GM12873 (cell line): ENCODE results near the gene PLA2G6.

ENCODE experiments used
- TF ChIP-seq, protein P1 (sequence below): IDR thresholded peaks from 2 replicates; pipeline ENCODE4 v1.5.1; 2012; ENCODE audit warnings: low read depth, mild to moderate bottlenecking, moderate library complexity, low read length, control low read depth; ENCODE audit not compliant: insufficient read depth; ENCODE audit errors: missing control alignments

The PLA2G6 gene

DNA sequence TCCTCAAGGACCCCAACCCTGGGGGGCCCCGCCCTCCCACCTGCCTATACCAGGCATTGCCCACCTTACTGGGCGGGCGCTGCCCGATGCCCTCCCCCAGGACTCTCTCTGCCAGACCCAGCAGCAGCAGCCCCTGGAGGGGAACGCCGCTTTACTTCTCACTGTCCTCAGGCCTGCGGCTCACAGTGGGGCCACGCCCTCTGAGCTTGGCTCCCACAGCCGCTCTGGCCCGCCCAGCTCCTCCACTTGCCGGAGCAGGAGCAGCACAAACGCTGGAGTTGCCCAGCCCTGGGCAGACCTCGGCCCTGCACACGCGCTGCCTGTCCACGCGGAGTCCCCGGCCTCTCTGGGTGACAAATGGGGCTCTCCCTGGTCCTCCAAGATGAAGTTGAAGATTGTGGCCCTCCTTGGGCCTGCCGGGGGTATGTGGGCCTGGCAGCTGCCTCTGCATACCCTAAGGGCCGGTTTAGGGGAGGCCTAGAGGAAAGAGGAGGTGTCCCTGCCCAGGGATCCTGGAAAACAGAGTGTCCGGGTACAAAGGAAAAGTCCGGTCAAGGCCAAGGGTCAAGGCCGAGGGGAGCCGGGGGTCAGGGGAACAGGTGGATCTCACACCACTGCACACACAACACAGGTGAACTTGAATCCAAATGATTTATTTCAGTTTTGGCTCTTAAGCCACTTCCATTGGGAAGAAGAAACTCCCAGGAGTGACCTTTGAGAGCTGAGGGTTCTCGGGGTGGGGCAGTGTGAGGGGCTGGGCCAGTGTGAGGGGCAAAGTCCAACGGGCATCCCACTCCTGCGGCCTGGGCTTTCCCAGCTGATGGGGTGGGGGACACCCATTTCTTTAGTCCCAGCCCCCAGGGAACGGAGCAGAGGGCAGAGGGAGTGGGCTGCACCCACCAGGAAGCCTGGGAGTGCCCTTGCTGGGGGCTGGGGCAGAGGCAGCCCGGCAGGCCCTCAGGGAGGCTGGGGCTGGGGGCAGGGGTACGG, 70.5 kb downstream of the PLA2G6 start:
- TF ChIP-seq, protein P1, sequence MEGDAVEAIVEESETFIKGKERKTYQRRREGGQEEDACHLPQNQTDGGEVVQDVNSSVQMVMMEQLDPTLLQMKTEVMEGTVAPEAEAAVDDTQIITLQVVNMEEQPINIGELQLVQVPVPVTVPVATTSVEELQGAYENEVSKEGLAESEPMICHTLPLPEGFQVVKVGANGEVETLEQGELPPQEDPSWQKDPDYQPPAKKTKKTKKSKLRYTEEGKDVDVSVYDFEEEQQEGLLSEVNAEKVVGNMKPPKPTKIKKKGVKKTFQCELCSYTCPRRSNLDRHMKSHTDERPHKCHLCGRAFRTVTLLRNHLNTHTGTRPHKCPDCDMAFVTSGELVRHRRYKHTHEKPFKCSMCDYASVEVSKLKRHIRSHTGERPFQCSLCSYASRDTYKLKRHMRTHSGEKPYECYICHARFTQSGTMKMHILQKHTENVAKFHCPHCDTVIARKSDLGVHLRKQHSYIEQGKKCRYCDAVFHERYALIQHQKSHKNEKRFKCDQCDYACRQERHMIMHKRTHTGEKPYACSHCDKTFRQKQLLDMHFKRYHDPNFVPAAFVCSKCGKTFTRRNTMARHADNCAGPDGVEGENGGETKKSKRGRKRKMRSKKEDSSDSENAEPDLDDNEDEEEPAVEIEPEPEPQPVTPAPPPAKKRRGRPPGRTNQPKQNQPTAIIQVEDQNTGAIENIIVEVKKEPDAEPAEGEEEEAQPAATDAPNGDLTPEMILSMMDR, result no peak

DNA sequence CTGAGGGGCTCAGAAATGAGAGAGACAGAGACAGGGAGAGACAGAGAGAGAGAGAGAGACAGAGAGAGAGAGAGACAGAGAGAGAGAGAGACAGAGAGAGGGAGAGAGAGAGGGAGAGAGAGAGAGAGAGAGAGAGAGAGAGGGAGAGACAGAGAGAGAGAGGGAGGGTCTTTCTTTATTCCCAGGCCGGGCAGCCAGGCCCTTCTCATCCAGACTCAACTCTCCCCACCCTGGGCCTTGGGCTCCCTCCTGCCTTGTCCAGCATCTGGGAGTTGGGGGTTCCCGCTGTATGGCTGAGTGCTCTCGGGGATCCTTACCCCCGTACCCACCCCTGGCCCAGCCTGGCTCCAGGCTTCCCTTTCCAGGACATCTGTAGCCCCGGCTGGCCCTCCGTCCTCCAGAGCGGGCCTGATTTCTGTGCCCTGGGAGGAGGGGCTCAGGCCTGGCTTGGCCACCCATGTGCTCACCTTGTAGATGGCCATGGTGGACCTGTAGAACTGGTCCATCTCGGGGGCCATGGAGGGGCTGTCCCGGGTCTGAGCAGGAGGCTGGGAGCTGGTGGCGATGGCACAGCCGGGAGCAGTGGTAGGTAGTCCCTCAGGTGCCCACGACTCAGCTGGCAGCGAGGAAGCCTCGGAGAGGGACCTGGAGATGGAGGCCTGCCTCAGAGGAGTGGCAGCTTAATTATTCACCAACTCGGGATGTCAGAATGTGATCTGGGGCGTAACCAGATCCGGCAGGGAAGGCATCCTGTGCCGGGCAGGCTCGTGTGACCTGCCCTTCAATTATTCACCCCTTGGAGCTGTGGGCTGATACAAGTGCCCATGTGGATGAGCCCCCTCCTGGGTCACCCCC, 71.4 kb downstream of the PLA2G6 start, which contains the start of gene BAIAP2L2:
Gene BAIAP2L2, minus strand, starts transcription at position 677 of the 855 bp plus-strand sequence. Its CDS starts 159 bp downstream, at position 518.
- TF ChIP-seq, protein P1, result no peak

DNA sequence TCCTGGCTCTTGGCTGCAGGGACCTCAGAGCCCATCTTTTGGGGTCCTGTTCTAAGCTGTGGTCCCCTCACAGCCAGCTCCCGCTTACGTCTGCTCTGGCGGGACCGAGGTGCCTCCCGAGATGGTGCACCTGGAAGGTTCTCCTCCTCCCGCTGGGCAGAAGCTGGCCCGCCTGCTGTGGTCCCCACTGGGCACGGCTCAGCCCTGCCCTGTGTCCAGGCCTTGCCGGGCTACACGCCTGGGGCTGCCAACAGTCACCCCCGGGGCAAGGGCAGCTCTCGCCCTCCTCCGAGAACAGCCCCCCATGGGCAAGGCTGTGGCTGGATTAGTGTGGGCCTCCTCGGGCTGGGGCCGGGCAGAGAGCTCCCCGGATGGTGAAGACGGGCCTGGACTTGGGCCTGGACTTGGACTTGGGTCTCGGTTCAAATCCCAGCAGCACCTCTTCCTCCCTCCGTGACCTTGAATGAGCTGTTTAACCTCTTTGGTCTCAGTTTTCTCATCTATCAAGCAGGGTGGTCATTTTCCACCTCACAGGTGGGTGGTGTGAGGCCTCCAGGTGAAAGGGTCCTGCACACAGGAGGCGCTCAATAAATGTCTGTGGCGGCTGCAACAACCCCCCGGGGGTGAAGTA, 72.1 kb downstream of the PLA2G6 start:
- TF ChIP-seq, protein P1, result no peak

DNA sequence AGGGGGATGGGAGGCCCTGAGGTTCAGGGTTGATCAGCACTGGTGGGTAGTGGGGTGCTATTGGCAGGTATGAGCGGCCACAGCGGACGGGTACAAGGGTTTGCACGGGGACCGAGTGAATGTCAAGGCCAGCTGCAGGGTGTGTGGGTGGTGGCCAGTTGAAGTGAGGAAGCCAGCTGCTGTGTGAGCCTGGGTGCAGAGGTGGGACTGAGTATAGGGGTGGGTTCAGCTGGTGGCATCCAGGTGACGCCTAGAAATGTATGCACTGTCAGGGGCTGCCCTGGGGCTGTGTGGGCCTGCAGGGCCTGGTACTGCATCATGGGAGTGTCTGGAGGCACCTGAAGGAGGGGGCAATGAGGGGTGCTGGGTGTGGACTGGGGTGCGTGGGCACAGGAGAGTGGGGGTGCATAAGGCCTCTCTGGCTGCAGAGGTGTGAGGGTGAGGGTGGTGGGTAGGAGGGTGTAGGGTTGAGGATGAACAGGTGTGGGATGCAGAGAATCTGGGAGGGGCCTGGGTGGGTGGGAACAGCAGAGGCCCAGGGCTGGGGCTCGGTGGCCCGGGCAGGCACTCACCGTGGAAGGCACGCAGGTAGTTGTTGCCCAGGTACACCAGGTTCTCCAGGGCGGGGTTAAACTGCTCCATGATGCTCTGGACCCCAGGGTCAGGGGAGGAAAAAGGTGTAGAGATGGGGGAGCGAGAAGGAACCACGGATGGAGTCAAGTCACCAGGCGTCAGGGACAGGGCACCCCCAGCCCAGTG, 72.9 kb downstream of the PLA2G6 start:
- TF ChIP-seq, protein P1, result no peak

DNA sequence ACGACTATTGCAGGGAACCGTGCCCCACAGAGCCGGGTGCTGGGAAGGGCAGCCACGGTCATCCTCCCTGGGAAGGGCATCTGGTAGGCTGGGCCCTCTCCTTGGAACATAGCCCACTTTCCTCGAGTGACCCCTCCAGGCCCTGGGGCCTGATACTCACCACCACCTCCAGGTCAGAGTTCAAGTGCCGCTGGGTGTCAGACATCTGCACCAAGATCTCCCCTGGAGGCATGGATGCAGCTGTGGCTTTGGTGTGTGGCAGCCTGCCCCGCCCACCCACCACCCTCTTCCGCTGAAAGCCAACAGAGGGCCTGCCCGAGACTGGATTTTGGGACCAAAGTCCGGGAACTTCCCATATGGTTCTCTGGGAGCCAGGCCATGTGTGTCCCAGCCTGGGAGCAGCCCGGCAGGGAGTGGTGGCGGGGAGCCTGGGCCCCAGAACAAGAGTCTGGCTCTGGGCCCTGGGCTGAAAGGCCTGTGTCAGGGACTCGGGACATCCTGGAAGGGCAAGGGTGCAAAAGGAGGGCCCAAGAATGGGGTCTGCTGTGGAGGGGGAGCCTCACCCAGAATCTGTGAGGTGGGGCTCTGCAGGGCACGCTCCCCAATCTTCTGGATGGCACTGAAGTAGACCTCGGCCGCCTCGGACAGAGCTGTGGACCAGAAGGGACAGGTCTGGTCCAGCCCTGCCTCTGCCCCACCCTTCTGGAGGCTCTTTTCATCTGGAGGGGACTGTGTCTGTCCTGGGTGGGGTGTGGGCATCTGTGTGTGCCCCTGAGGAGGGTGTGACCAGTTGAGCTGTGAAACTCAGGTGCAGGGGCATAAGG, 73.7 kb downstream of the PLA2G6 start:
- TF ChIP-seq, protein P1, result no peak

DNA sequence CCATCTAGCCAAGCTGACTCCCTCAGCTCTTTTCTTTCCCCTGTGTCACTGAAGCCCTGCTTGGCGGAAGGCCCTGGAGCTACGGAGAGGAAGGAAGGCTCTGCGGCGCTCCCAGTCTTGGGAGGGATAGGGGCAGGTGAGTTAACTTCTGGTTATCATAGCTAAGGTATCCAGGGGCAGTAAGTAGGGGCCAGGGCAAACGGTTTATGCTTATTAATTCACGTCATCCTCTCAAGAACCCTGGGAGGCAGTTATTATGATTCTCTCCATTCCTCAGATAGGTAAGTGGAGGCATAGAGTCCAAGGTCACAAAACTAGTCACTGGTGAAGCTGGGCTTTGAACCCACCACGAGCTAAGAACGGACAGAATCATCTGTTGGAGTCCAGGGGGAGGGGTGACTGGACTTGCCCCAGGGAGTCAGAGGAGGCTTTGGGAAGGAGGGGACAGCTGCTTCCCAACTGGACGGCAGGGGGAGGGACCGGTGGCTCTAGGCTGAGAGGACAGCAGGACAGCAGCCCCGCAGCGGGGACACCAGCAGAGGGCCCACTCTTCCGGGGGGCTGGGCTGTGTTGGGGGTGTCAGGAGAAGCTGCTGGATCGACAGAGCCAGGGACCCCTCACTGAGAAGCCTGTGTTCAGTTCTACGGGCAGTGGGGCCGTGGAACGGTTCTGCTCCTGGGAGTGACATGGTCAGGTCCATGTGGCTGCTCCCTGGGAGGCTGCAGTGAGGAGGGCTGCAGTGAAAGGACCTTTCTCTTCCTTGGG, 74.6 kb downstream of the PLA2G6 start:
- TF ChIP-seq, protein P1, result no peak
